ENCODE results near the gene GHDC. TPM values are rescaled to one million over a fixed set of nuclear protein-coding genes. Genes with fewer than 3 reads are reported as not detected.
A peak's percentile ranks its signal among the peaks of the same experiment; 100 is the strongest.

GHDC gene
- total and polyA plus RNA-seq, 2 of the 13 experiments (the other 11 are each of a cell fraction or from before 2014, with no cell fraction given), result 15.4 to 22.5 TPM

DNA sequence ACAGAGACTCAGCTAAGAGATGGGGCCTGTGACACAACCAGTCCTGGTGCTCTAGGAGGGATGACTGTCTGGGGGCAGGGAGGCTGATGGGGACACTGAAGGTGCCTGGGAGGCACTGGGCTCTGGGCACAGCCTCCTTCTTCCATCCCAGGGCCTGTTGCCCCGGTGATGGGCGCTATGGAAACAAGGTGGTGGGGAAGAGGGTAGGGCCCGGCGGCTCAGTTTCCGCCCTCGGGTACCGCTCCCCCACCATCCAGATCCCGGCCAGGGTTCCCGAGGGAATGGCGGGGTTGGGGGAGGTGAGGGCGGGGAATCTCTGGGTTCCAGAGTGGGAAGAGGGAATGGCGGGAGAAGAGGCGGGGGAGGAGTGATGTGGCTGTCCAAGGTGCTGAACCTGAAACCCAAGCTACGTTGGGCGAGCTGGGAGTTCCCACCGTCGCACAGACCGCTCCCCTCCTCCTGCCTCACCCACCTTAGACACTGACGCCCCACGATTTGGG is 14.3 kb downstream of the GHDC start (continued):
- TF ChIP-seq, protein P1, sequence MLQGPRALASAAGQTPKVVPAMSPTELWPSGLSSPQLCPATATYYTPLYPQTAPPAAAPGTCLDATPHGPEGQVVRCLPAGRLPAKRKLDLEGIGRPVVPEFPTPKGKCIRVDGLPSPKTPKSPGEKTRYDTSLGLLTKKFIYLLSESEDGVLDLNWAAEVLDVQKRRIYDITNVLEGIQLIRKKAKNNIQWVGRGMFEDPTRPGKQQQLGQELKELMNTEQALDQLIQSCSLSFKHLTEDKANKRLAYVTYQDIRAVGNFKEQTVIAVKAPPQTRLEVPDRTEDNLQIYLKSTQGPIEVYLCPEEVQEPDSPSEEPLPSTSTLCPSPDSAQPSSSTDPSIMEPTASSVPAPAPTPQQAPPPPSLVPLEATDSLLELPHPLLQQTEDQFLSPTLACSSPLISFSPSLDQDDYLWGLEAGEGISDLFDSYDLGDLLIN (CRISPR knock-in tag; IDR thresholded peaks at IDR 0.05; ENCODE audit: borderline replicate concordance), result peak; percentile 96; the same call in 1 of the 2 replicates
- TF ChIP-seq ZSCAN20 (CRISPR knock-in tag; IDR thresholded peaks at IDR 0.05; ENCODE audit: borderline replicate concordance) (peak; percentile 95), MIER2 (CRISPR knock-in tag; IDR thresholded peaks at IDR 0.05) (peak; percentile 99), HOXA9 (CRISPR knock-in tag; IDR thresholded peaks at IDR 0.05; ENCODE audit: borderline replicate concordance) (no peak; the same call in 1 of the 2 replicates), MATR3 (CRISPR knock-in tag; IDR thresholded peaks at IDR 0.05) (no peak), ZNF350 (CRISPR knock-in tag; IDR thresholded peaks at IDR 0.05; ENCODE audit: borderline replicate concordance, low read depth) (no peak), NFKBIZ (CRISPR knock-in tag; IDR thresholded peaks at IDR 0.05) (peak; percentile 90), SMARCE1 (IDR thresholded peaks at IDR 0.05; ENCODE audit: borderline replicate concordance) (no peak), TAF1 (CRISPR knock-in tag; IDR thresholded peaks at IDR 0.05) (peak; percentile 47; the same call in 1 of the 2 replicates), ZNF136 (CRISPR knock-in tag; IDR thresholded peaks at IDR 0.05; ENCODE audit: low read depth) (no peak), HOXD1 (CRISPR knock-in tag; IDR thresholded peaks at IDR 0.05) (peak; percentile 95), ZNF234 (CRISPR knock-in tag; conservative IDR thresholded peaks at IDR 0.05) (no peak)
- TF ChIP-seq, protein P2, sequence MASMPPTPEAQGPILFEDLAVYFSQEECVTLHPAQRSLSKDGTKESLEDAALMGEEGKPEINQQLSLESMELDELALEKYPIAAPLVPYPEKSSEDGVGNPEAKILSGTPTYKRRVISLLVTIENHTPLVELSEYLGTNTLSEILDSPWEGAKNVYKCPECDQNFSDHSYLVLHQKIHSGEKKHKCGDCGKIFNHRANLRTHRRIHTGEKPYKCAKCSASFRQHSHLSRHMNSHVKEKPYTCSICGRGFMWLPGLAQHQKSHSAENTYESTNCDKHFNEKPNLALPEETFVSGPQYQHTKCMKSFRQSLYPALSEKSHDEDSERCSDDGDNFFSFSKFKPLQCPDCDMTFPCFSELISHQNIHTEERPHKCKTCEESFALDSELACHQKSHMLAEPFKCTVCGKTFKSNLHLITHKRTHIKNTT (CRISPR knock-in tag; IDR thresholded peaks at IDR 0.05), result no peak
- TF ChIP-seq, protein P3, sequence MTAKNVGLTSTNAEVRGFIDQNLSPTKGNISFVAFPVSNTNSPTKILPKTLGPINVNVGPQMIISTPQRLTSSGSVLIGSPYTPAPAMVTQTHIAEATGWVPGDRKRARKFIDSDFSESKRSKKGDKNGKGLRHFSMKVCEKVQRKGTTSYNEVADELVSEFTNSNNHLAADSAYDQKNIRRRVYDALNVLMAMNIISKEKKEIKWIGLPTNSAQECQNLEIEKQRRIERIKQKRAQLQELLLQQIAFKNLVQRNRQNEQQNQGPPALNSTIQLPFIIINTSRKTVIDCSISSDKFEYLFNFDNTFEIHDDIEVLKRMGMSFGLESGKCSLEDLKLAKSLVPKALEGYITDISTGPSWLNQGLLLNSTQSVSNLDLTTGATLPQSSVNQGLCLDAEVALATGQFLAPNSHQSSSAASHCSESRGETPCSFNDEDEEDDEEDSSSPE (CRISPR knock-in tag; IDR thresholded peaks at IDR 0.05), result peak; percentile 63; the same call in 1 of the 2 replicates
- TF ChIP-seq, protein P4, sequence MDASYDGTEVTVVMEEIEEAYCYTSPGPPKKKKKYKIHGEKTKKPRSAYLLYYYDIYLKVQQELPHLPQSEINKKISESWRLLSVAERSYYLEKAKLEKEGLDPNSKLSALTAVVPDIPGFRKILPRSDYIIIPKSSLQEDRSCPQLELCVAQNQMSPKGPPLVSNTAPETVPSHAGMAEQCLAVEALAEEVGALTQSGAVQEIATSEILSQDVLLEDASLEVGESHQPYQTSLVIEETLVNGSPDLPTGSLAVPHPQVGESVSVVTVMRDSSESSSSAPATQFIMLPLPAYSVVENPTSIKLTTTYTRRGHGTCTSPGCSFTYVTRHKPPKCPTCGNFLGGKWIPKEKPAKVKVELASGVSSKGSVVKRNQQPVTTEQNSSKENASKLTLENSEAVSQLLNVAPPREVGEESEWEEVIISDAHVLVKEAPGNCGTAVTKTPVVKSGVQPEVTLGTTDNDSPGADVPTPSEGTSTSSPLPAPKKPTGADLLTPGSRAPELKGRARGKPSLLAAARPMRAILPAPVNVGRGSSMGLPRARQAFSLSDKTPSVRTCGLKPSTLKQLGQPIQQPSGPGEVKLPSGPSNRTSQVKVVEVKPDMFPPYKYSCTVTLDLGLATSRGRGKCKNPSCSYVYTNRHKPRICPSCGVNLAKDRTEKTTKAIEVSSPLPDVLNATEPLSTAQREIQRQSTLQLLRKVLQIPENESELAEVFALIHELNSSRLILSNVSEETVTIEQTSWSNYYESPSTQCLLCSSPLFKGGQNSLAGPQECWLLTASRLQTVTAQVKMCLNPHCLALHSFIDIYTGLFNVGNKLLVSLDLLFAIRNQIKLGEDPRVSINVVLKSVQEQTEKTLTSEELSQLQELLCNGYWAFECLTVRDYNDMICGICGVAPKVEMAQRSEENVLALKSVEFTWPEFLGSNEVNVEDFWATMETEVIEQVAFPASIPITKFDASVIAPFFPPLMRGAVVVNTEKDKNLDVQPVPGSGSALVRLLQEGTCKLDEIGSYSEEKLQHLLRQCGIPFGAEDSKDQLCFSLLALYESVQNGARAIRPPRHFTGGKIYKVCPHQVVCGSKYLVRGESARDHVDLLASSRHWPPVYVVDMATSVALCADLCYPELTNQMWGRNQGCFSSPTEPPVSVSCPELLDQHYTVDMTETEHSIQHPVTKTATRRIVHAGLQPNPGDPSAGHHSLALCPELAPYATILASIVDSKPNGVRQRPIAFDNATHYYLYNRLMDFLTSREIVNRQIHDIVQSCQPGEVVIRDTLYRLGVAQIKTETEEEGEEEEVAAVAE (CRISPR knock-in tag; IDR thresholded peaks at IDR 0.05; ENCODE audit: borderline replicate concordance), result peak; percentile 94
- TF ChIP-seq, protein P5, sequence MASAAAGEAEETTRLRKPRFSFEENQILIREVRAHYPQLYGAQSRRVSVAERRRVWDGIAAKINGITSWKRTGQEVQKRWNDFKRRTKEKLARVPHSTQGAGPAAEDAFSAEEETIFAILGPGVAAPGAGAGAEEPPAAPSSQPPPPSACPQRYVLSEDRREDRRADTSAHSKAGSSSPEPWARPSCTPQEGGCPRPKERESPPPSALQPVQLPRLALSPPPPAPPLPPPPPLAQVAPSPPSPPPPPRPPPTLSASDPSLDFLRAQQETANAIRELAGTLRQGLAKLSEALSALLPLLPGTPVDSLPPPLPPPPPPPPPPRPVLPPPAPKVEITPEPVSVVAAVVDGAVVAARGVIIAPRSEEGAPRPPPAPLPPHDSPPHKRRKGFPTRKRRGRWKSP (CRISPR knock-in tag; IDR thresholded peaks at IDR 0.05), result peak; percentile 59; the same call in 1 of the 2 replicates
- TF ChIP-seq, protein P6, sequence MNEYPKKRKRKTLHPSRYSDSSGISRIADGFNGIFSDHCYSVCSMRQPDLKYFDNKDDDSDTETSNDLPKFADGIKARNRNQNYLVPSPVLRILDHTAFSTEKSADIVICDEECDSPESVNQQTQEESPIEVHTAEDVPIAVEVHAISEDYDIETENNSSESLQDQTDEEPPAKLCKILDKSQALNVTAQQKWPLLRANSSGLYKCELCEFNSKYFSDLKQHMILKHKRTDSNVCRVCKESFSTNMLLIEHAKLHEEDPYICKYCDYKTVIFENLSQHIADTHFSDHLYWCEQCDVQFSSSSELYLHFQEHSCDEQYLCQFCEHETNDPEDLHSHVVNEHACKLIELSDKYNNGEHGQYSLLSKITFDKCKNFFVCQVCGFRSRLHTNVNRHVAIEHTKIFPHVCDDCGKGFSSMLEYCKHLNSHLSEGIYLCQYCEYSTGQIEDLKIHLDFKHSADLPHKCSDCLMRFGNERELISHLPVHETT (CRISPR knock-in tag; conservative IDR thresholded peaks at IDR 0.05), result 0 out of 2 replicates have a peak, but pooled peaks have one; percentile 75
